K562 (cell line): ENCODE measurements around the gene UBE2B. TPM values are rescaled to one million over a fixed set of nuclear protein-coding genes. Genes with fewer than 3 reads are reported as not detected.

Experiments used
- ATAC-seq: fragments of 200-7000 bp; cut with Tn5 transposase; 3 replicates; pipeline ENCODE4 v1.9.1; 2020; ENCODE audit warnings: moderate library complexity
- BruUV-seq: library from RNA; stranded (reverse); fragments of 400-500 nt; replicated peaks from 2 replicates; lab custom pipeline; 2021; lab: Mats Ljungman, UMichigan
- CTCF ChIA-PET: fragments of 300-600 bp; formaldehyde crosslinking; extraction: SDS; loops from one replicate; lab custom pipeline; 2021; ENCODE audit warnings: low intra/inter-chr PET ratio; lab: Yijun Ruan, JAX
- POLR2A ChIA-PET: fragments of 300-600, 350-650 bp; sonication (Branson Sonifier 250); formaldehyde crosslinking; extraction: SDS; loops from one replicate; lab custom pipeline; 2021; ENCODE audit warnings: antibody characterized with exemption, inconsistent platforms; lab: Yijun Ruan, JAX
- DNase-seq, 4 experiments: peaks; one replicate each; pipeline versions ENCODE4 v3.0.0 to v3.0.0-alpha.2; 2011 to 2018; ENCODE audit warnings: low spot score in 3 of 4, mixed read lengths in 3 of 4; ENCODE audit errors: extremely low read depth in 1 of 4
- FAIRE-seq: peaks from 2 replicates; lab custom pipeline; 2011; peaks lifted over from hg19 to GRCh38; lab: Jason Lieb, UNC
- H2AFZ ChIP-seq: 2 replicates; pipeline ENCODE4 v1.6.0; 2011; ENCODE audit warnings: low read depth, low read length, control low read depth, inconsistent platforms
- H3K27ac ChIP-seq: fragments of 200-600 bp; 3 replicates; pipeline ENCODE4 v1.8.0; 2011; ENCODE audit warnings: low read depth, mild to moderate bottlenecking, control low read depth, inconsistent platforms, low read length, moderate library complexity, mixed read lengths; ENCODE audit errors: extremely low read depth
- H3K27me3 ChIP-seq, 2 experiments: fragments of 300-600 bp in 1 of 2; 2 replicates in 1 of 2; 3 replicates in 1 of 2; pipeline versions ENCODE4 v1.6.0 to v1.8.0; 2011; ENCODE audit warnings: inconsistent platforms in 2 of 2, low read length in 2 of 2, mild to moderate bottlenecking in 1 of 2, mixed read lengths in 1 of 2, moderate library complexity in 1 of 2; ENCODE audit not compliant: control insufficient read depth in 2 of 2, insufficient read depth in 2 of 2
- H3K36me3 ChIP-seq: fragments of 300-600 bp; 3 replicates; pipeline ENCODE4 v1.8.0; 2011; ENCODE audit warnings: mild to moderate bottlenecking, low read length, inconsistent platforms; ENCODE audit not compliant: control insufficient read depth, insufficient read depth
- H3K4me1 ChIP-seq, 2 experiments: fragments of 200-600 bp in 1 of 2; replicated peaks in 1 of 2; 2 replicates in 1 of 2; 3 replicates in 1 of 2; pipeline versions ENCODE4 v1.5.1 to v1.8.0; 2011; ENCODE audit warnings: inconsistent platforms in 2 of 2, low read length in 2 of 2, mild to moderate bottlenecking in 1 of 2, mixed read lengths in 1 of 2, moderate library complexity in 1 of 2; ENCODE audit not compliant: control insufficient read depth in 2 of 2, insufficient read depth in 2 of 2
- H3K4me2 ChIP-seq: 2 replicates; pipeline ENCODE4 v1.6.1; 2011; ENCODE audit warnings: low read length, control low read depth, inconsistent platforms, mixed read lengths; ENCODE audit not compliant: insufficient read depth
- H3K4me3 ChIP-seq: fragments of 200-600 bp; sonication (generic), shearing (Covaris generic); 2 replicates; pipeline ENCODE4 v1.5.1; 2016; ENCODE audit warnings: control low read depth, inconsistent platforms
- H3K79me2 ChIP-seq: fragments of 200-600 bp; 3 replicates; pipeline ENCODE4 v1.8.0; 2011; ENCODE audit warnings: low read length, inconsistent platforms; ENCODE audit not compliant: control insufficient read depth, insufficient read depth
- H3K9ac ChIP-seq, 2 experiments: 2 replicates each; pipeline versions ENCODE4 v1.6.0 to v1.6.1; 2011; ENCODE audit warnings: low read depth in 2 of 2, low read length in 2 of 2, control low read depth in 1 of 2, inconsistent platforms in 1 of 2, mild to moderate bottlenecking in 1 of 2, mixed read lengths in 1 of 2; ENCODE audit not compliant: insufficient read depth in 1 of 2
- H3K9me1 ChIP-seq: one replicate; pipeline ENCODE4 v1.6.0; 2011; ENCODE audit warnings: inconsistent platforms, mild to moderate bottlenecking, low read length, moderate library complexity; ENCODE audit not compliant: control insufficient read depth, insufficient read depth
- H3K9me3 ChIP-seq: replicated peaks from 2 replicates; pipeline ENCODE4 v1.5.1; 2011; ENCODE audit warnings: low read depth, low read length, inconsistent platforms; ENCODE audit not compliant: control insufficient read depth, insufficient read depth
- H4K20me1 ChIP-seq: replicated peaks from 2 replicates; pipeline ENCODE4 v1.6.1; 2011; ENCODE audit warnings: low read length, inconsistent platforms, mixed read lengths; ENCODE audit not compliant: control insufficient read depth, insufficient read depth
- AFF1 ChIP-seq, 2 experiments: fragments of 450-650 bp; IDR thresholded peaks; 2 replicates each; pipeline ENCODE4 v1.6.1; 2018; ENCODE audit warnings: mild to moderate bottlenecking in 2 of 2, low read depth in 1 of 2; ENCODE audit not compliant: partially characterized antibody in 2 of 2
- CBFB ChIP-seq: sonication (generic); formaldehyde crosslinking; IDR thresholded peaks from 2 replicates; pipeline ENCODE4 v1.4.0; 2020; ENCODE audit warnings: mild to moderate bottlenecking, missing genetic modification reagents
- POLR2AphosphoS2 ChIP-seq: IDR thresholded peaks from 2 replicates; pipeline ENCODE4 v1.6.1; 2012; ENCODE audit warnings: low read length, improper control_type of control experiment
- POLR2G ChIP-seq: fragments of 200-400 bp; formaldehyde crosslinking; IDR thresholded peaks from 2 replicates; pipeline ENCODE4 v1.6.1; 2017; ENCODE audit warnings: low read depth, mild to moderate bottlenecking, antibody characterized with exemption, low read length, moderate library complexity
- RNF219 ChIP-seq: fragments of 250-450 bp; sonication (Bioruptor Pico); IDR thresholded peaks from 2 replicates; pipeline ENCODE4 v1.5.0; 2022; ENCODE audit warnings: mild to moderate bottlenecking
- SMAD2 ChIP-seq: fragments of 150-350 bp; IDR thresholded peaks from 2 replicates; pipeline ENCODE4 v1.6.1; 2014; ENCODE audit warnings: low read depth, mild to moderate bottlenecking, low read length
- WGBS: fragments of 100-300 bp; shearing (Covaris generic); methylation state at CpG from one replicate; pipeline ENCODE4 v1.1.6; 2016; ENCODE audit warnings: low coverage, mixed read lengths; ENCODE audit not compliant: insufficient coverage; ENCODE audit errors: missing lambda C conversion rate; 5-methylcytosine and 5-hydroxymethylcytosine counted together
- in situ Hi-C: fragments of 300-500 bp; cut with MboI; formaldehyde crosslinking; loops from 4 replicates; pipeline ENCODE4 v1.15.0; 2018; ENCODE audit warnings: inconsistent platforms, mixed read lengths
- intact Hi-C: fragments of 100-400 bp; cut with micrococcal nuclease; formaldehyde crosslinking; loops from 2 replicates; pipeline ENCODE4 v1.14.2; 2022
- polyA plus RNA-seq, 8 experiments: library from polyadenylated mRNA; depleted of rRNA in 4 of 8; stranded (reverse) in 5 of 8; unstranded in 3 of 8; fragments of >200 nt; fragmentation: Nextera tagmentation in 2 of 8; fragmentation: Illumina TruSeq in 1 of 8; extraction: Ambion mirVana in 2 of 8; extraction: Trizol in 1 of 8; gene quantifications; 2 replicates each; pipeline versions ENCODE4 v1.2.1 to v1.2.3, GENCODE V29; 2011 to 2014; ENCODE audit warnings: inconsistent platforms in 1 of 8, missing spikeins in 1 of 8
- total RNA-seq, 7 experiments: library from RNA; depleted of rRNA in 6 of 7; stranded (reverse); fragments of >200 nt in 6 of 7; fragmentation: Illumina TruSeq in 2 of 7; extraction: Trizol in 2 of 7; gene quantifications; 2 replicates each; pipeline versions ENCODE4 v1.2.1 to v1.2.3, GENCODE V29; 2011 to 2021; ENCODE audit warnings: low replicate concordance in 1 of 7

UBE2B gene
- total and polyA plus RNA-seq, 9 of the 15 experiments (the other 6 are each of a cell fraction or from before 2014, with no cell fraction given) = 13.1 to 198 (median 75.5) TPM

GRCh38 chr5:134355681-134356080 lies 15.7 kb upstream of the UBE2B start:
- H3K79me2 ChIP-seq = no peaks in the 10 kb centered on the region
- H3K9me3 ChIP-seq = no peaks in the 10 kb centered on the region
- ChIA-PET POLR2A (no interaction called here), CTCF (no interaction called here)
- DNase-seq (no peak), ATAC-seq (no peak), FAIRE-seq (no peak)
- no peak overlapping the region for H3K4me2 ChIP-seq
- intact Hi-C loops (no loop called here), in situ Hi-C loops (no loop called here)
- BruUV-seq = no TSS peak
- H3K4me1 ChIP-seq = no peaks in the 10 kb centered on the region
- WGBS = 67% methylated on average over 5 of the region's 5 CpGs
- no peaks in the 10 kb centered on the region for H3K27me3 ChIP-seq
- no peaks in the 10 kb centered on the region for H3K36me3 ChIP-seq
- no peak overlapping the region for H2AFZ ChIP-seq
- H4K20me1 ChIP-seq = no peaks in the 10 kb centered on the region
- no peak overlapping the region for H3K9ac ChIP-seq
- H3K9me1 ChIP-seq = no peaks in the 10 kb centered on the region
- no peak overlapping the region for H3K27ac ChIP-seq
- H3K4me3 ChIP-seq = no peak overlapping the region
- TF ChIP-seq CBFB (CRISPR knock-in tag) (no peak), SMAD2 (no peak), AFF1 (IDR thresholded peaks at IDR 0.05; ENCODE audit: low read depth in 1 of 2, partially characterized antibody in 2 of 2) (no peak), RNF219 (no peak), POLR2AphosphoS2 (no peak), POLR2G (no peak)
